ENCODE measurements around the gene CCDC6.

GRCh38 chr10:59814878-59815277 lies 91.5 kb downstream of the CCDC6 start:
- TF ChIP-seq CTCF (conservative IDR thresholded peaks at IDR 0.05; ENCODE audit: low read depth, low read length), result no peak
- no peak for TF ChIP-seq EZH2 (IDR thresholded peaks at IDR 0.05; ENCODE audit: low read length, unreplicated experiment)
